Measurements from ENCODE around the gene FNBP1L. TPM values are rescaled to one million over a fixed set of nuclear protein-coding genes. Genes with fewer than 3 reads are reported as not detected.
A peak's percentile ranks its signal among the peaks of the same experiment; 100 is the strongest.
"Not testable (repeated sequence)": the region's sequence is repeated elsewhere in the genome, so short reads cannot be mapped to it uniquely, and the experiment has no call there.

FNBP1L gene
- total RNA-seq, 1 experiment from 2014 or later = 43.5 TPM

DNA sequence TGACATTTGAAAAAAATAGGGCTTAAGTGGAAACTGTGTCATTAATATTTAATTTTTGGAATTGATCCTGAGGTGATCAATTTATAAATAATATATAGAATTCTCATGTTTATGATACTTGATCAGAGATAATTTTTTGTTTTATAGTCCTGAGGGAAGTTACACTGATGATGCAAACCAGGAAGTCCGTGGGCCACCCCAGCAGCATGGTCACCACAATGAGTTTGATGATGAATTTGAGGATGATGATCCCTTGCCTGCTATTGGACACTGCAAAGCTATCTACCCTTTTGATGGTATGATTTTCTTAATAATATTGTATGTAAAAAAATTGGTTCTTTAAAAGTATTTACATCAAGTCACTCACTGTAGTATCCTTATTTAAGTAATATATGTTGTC, 101.2 kb downstream of the FNBP1L start:
- peaks cover 22% of the 10 kb centered on the region for H3K4me1 ChIP-seq
- no peaks in the 10 kb centered on the region for H3K27me3 ChIP-seq
- 0 out of 2 replicates have a peak, but pooled peaks cover 8% of the 10 kb centered on the region for H3K36me3 ChIP-seq
- no peak for DNase-seq
- no peak overlapping the region for H3K27ac ChIP-seq
- no peak overlapping the region for H3K4me3 ChIP-seq
- no peaks in the 10 kb centered on the region for H3K9me3 ChIP-seq (replicated peaks)

- H3K27ac ChIP-seq = no peak overlapping the region
- H3K9me3 ChIP-seq (replicated peaks) = no peaks in the 10 kb centered on the region
- no peak overlapping the region for H3K4me3 ChIP-seq
- H3K27me3 ChIP-seq = no peaks in the 10 kb centered on the region
- no peak for DNase-seq
- H3K4me1 ChIP-seq = peaks cover 28% of the 10 kb centered on the region
- H3K36me3 ChIP-seq = 0 out of 2 replicates have a peak, but pooled peaks cover 8% of the 10 kb centered on the region
Observed at GRCh38 chr1:93549811-93550210, 101.9 kb downstream of the FNBP1L start.

- peak; percentile 78 to 94 for DNase-seq
- peak overlapping the region; percentile 37 for H3K27ac ChIP-seq
- 0 out of 2 replicates have a peak, but pooled peaks cover 8% of the 10 kb centered on the region for H3K36me3 ChIP-seq
- no peaks in the 10 kb centered on the region for H3K9me3 ChIP-seq (replicated peaks)
- H3K4me3 ChIP-seq = no peak overlapping the region
- H3K4me1 ChIP-seq = peaks cover 33% of the 10 kb centered on the region
- no peaks in the 10 kb centered on the region for H3K27me3 ChIP-seq
Observed at GRCh38 chr1:93552741-93553455, 105.0 kb downstream of the FNBP1L start.

DNA sequence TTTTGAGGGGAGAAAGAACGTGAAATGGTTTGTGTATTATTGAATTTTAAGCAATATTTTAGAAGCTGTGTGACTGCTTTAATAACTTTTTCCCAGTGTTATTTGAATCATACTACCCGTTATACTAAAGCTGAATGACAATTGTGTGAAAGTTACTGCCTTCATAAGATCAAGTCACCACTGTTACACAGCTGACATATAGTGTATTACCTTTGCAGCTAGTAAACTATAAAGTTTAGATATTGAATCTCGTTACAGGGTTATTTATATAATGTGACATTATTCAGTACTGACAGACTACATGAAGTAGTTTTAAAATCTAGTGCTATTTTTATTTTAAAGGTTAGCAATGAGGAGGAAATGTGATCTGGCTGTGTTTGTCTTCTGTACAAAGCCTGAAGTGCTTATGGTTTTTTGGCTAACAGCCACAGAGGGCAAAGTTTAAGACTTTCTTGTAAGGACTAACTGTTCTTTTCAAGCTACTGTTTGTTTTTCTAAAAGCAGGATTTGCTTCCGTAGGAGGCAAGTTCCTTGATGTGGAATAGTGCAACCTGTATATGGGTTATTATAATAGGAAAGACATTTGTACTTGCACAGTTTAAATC, 106.1 kb downstream of the FNBP1L start:
- peaks cover 33% of the 10 kb centered on the region for H3K4me1 ChIP-seq
- not testable (repeated sequence) for H3K27me3 ChIP-seq; H3K9me3 ChIP-seq (replicated peaks); H3K27ac ChIP-seq; H3K36me3 ChIP-seq; H3K4me3 ChIP-seq
- DNase-seq = peak; percentile 30 to 65

GRCh38 chr1:93554883-93555872, 107.3 kb downstream of the FNBP1L start:
- no peaks in the 10 kb centered on the region for H3K9me3 ChIP-seq (replicated peaks)
- H3K36me3 ChIP-seq = peaks cover 8% of the 10 kb centered on the region; the same call in 1 of the 2 replicates
- no peaks in the 10 kb centered on the region for H3K27me3 ChIP-seq
- peaks cover 33% of the 10 kb centered on the region for H3K4me1 ChIP-seq
- DNase-seq = no peak
- no peak overlapping the region for H3K27ac ChIP-seq
- H3K4me3 ChIP-seq = no peak overlapping the region

- Histone ChIP-seq H3K9me3 (replicated peaks) (no peaks in the 10 kb centered on the region), H3K27ac (no peak overlapping the region), H3K4me3 (no peak overlapping the region), H3K36me3 (peaks cover 9% of the 10 kb centered on the region), H3K27me3 (no peaks in the 10 kb centered on the region), H3K4me1 (peaks cover 33% of the 10 kb centered on the region)
- DNase-seq = peak in 1 of 2 experiments; percentile 38
Observed at GRCh38 chr1:93556291-93556690, 108.4 kb downstream of the FNBP1L start.

DNA sequence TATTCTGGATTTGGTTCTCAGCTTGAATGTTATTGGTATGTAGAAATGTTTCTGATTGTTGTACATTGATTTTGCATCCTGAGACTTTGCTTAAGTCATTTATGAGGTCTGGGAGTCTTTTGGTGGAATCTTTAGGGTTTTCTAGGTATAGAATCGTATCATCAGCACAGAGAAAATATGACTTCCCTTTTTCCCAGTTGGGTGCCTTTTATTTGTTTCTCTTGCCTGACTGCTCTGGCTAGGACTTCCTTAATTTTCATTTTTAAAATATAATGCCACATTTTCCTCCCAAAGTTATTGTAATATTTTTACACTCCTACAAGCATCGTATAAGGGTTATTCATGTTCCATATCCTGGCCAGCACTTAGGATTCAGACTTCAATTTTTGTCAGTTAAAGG, 111.1 kb downstream of the FNBP1L start:
- Histone ChIP-seq H3K36me3 (peaks cover 29% of the 10 kb centered on the region), H3K27me3 (no peaks in the 10 kb centered on the region), H3K4me1 (peaks cover 12% of the 10 kb centered on the region), H3K27ac (no peak overlapping the region), H3K4me3 (no peak overlapping the region), H3K9me3 (replicated peaks) (no peaks in the 10 kb centered on the region)
- no peak for DNase-seq

GRCh38 chr1:93559695-93560094, 111.8 kb downstream of the FNBP1L start:
- no peak overlapping the region for H3K4me3 ChIP-seq
- DNase-seq = no peak
- H3K9me3 ChIP-seq (replicated peaks) = no peaks in the 10 kb centered on the region
- H3K27ac ChIP-seq = no peak overlapping the region
- H3K4me1 ChIP-seq = peaks cover 6% of the 10 kb centered on the region; the same call in 1 of the 2 replicates
- H3K27me3 ChIP-seq = no peaks in the 10 kb centered on the region
- H3K36me3 ChIP-seq = peaks cover 33% of the 10 kb centered on the region

DNA sequence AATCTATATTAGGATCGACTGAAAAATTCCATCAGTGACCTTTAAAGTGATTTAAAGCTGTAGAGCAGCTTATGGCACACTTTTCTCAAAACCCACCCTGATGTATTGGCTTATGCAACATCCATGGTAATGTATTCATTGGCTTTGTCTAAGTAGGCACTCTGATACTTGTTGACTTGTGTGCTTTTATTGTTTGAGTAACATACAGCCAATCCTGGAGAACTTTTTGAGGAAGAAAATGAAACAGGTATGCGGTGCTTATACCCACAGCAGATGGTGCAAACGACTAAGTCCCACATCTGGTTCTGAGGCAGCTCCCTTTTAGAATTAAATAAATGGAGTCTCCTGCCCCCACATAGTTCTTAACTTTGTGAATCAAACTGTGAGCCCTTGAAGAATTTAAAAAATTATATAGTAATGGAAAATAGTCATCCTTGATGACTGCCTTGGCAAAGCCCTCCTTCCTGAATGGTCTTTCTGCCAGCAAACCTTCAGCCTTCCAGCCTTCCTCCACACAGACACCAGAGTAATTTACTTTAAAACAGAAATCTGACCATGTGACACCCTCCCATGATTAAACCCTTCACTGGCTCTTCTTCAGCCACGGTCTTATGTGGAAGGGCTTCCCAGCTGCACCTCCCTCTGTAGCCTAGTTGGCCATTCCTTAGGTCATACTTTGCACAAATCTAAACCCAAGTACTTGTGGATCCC, 117.7 kb downstream of the FNBP1L start:
- no peak for DNase-seq
- H3K36me3 ChIP-seq = peaks cover 82% of the 10 kb centered on the region
- no peaks in the 10 kb centered on the region for H3K9me3 ChIP-seq (replicated peaks)
- no peak overlapping the region for H3K4me3 ChIP-seq
- no peak overlapping the region for H3K27ac ChIP-seq
- H3K4me1 ChIP-seq = no peaks in the 10 kb centered on the region
- no peaks in the 10 kb centered on the region for H3K27me3 ChIP-seq

DNA sequence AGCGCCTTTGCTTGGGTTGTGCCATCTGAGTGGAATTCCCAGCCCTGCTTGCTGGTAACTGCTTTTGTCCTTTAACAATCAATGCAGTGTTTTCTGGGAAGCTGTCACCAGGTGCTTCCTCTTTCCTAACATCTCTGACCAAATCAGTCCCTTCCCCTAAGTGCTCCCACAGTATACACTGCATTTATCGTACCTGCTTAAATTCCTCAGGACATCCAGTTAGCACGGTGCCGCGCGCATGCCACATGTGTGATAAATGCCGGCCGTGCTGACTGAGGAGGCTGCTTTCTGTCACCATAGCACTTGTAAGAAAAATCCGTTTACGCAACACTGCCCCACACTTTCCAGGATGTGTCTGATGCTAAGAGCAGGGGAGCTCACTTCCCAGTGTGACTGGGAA, 118.3 kb downstream of the FNBP1L start:
- Histone ChIP-seq H3K36me3 (peaks cover 77% of the 10 kb centered on the region), H3K27ac (no peak overlapping the region), H3K4me1 (no peaks in the 10 kb centered on the region), H3K9me3 (replicated peaks) (no peaks in the 10 kb centered on the region), H3K27me3 (no peaks in the 10 kb centered on the region), H3K4me3 (no peak overlapping the region)
- no peak for DNase-seq

DNA sequence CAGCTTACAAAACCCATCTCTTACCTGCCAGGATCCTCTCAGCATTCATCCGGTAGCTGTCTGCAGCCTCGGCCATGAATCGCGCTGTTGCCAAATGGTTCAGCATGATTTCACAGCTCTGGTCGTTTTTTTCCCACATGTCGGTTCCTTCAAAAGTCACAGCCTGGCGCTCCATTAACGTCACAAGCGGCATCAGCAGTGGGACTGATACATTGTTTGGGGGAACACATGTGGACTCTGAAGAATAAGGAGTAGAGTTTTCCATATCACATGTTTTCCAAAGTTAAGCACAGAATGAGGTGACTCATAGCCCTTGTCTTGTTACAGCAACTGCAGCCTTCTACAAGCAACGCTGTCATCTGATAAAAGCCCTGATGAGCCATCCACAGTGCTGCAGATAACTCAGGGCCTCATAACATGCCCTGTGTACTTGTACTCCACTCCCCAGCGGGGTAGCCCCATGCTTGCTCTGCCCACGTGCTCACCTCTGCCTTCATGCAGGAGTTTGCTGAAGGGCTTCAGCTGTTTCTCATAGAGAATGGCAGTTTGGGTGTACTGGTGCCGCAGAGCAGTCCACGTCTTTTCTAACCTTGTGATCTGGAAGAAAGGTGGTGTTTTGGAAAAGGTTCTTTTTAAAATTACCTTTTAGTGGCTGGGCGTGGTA, 119.5 kb downstream of the FNBP1L start:
- H3K27me3 ChIP-seq = no peaks in the 10 kb centered on the region
- no peak for DNase-seq
- no peak overlapping the region for H3K27ac ChIP-seq
- H3K4me3 ChIP-seq = no peak overlapping the region
- H3K9me3 ChIP-seq (replicated peaks) = no peaks in the 10 kb centered on the region
- no peaks in the 10 kb centered on the region for H3K4me1 ChIP-seq
- peaks cover 77% of the 10 kb centered on the region for H3K36me3 ChIP-seq

DNA sequence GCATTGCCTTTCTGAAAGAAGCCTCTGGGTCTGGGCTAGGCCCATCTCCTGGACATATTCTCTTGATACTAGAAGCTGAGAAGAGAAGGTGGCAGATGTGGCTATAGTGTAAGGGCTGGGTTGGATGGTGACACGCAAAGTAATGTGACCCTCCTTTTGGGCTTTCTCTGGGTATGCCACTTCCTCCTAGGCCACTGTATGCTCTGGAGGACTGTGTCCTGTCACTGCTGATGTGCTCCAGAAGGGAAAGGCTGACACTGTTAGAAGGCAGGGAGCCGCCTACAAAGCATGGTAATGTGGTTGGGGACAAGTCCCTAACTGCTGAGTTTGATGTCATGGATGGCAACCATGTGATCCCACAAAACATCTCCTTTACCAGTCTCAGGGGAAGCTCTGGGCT, 121.6 kb downstream of the FNBP1L start:
- Histone ChIP-seq H3K27me3 (no peaks in the 10 kb centered on the region), H3K36me3 (peaks cover 76% of the 10 kb centered on the region), H3K4me3 (no peak overlapping the region), H3K4me1 (no peaks in the 10 kb centered on the region; the same call in 1 of the 2 replicates), H3K9me3 (replicated peaks) (no peaks in the 10 kb centered on the region), H3K27ac (no peak overlapping the region)
- no peak for DNase-seq

DNA sequence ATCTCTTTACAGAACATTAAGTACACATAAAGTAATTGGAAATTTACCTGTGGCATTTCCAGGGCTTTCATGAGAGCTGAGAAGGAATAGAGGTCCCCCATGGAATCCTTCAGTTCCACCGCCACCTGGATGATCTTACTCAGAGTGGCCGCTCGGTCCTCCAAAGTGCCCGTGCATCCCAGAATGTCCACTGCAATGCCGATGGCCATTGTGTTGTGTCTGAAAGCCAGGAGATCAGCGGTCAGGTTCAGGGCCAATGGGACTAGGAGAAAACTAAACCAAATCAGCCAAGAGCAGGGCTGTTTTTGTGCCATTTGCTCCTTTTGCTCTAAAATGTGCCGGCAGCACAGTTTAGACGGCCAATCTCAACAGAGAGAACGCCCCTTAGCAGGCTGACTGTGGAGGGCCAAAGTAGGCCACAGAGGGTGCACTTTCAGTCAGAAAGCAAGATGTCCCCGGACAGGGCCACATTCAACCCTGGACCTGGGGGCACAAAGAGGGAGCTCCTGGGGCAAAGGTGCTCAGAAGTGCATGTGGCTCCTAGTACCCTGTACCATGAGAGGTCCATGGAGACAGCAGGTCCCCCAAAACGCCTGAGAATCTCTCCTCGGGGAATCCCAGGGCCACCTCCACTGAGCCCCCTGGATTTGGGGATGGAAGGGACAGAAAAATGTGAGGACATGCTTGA, 123.8 kb downstream of the FNBP1L start:
- no peaks in the 10 kb centered on the region; the same call in 1 of the 2 replicates for H3K4me1 ChIP-seq
- no peak overlapping the region for H3K4me3 ChIP-seq
- no peaks in the 10 kb centered on the region for H3K27me3 ChIP-seq
- no peak overlapping the region for H3K27ac ChIP-seq
- no peak for DNase-seq
- no peaks in the 10 kb centered on the region for H3K9me3 ChIP-seq (replicated peaks)
- peaks cover 63% of the 10 kb centered on the region for H3K36me3 ChIP-seq

All from SJCRH30 (cell line).